Bronchial epithelial cell (primary cell): Measurements from ENCODE around the gene CCL27. TPM values are rescaled to one million over a fixed set of nuclear protein-coding genes. Genes with fewer than 3 reads are reported as not detected.

Source experiments
- DNase-seq: peaks from one replicate; pipeline ENCODE4 v3.0.0-alpha.2; 2010; ENCODE audit warnings: low read depth
- FAIRE-seq: peaks from 2 replicates; lab custom pipeline; 2011; peaks lifted over from hg19 to GRCh38; lab: Jason Lieb, UNC
- H3K27me3 ChIP-seq: 2 replicates; pipeline ENCODE4 v1.5.1; 2011; ENCODE audit warnings: low read length; ENCODE audit not compliant: control insufficient read depth, insufficient read depth
- H3K36me3 ChIP-seq: 2 replicates; pipeline ENCODE4 v1.5.1; 2011; ENCODE audit warnings: low read length; ENCODE audit not compliant: control insufficient read depth, insufficient read depth
- H3K4me3 ChIP-seq: 2 replicates; pipeline ENCODE4 v1.5.1; 2011; ENCODE audit warnings: mild to moderate bottlenecking, low read depth, low read length, control low read depth
- total RNA-seq: library from RNA; depleted of rRNA; stranded (reverse); fragments of >200 nt; gene quantifications from 2 replicates; pipeline ENCODE4 v1.2.1, GENCODE V29; 2014
- TF ChIP-seq, protein P1 (sequence below): IDR thresholded peaks from 2 replicates; pipeline ENCODE4 v1.5.1; 2011; ENCODE audit warnings: mild to moderate bottlenecking, moderate library complexity, low read length, control low read depth, inconsistent platforms; ENCODE audit not compliant: insufficient read depth, severe bottlenecking

The CCL27 gene
- total RNA-seq, 1 donor from 2014 or later, result 0.26 TPM

DNA sequence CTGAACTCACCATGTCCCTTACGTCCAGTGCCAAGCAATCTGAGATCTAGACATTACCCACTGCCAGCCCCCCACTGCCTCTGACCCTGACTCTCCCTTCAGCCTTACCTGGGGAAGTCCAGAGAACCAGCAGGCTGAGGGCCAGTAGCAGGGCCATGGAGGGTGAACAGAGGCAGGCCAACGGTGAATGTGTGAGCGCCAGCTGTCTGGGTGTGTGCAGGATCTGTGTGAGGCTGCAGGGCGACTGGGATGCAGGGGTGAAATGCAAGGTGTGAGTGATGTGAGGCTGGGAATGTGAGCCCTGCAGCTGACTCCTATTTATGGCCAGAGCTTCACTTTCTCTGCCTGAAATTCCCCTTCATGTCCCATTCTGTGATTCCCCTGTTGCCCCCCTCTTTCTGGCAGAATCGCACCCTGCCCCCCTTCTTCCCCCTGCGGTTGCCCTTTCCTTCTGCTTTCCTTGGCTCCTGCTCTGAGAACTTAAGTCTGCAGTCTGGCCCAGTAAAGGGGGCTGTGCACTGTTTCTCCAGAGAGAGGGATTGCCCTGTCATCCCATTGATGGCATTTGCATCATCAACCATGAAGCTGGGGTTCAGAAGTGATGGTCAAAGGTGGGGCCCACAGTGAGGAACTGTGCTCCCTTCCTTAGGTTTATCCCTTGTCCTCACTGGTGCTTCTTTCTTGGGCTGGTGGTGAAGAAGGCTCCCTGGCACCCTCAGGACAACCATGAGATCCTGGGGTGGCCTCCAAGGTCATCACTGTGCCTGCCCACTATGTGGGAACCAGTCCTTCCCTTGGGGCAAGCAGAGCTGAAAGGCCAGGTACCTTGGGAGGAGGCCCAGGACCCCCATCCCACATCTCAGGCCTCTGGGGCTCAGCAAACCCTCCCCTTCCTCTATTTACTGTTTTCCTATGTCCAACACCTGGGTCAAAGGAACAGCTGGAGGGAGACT is 28.8 kb upstream of the CCL27 start, which contains the start of gene CCL19:
Gene CCL19 (minus strand): TSS at position 294 of the 953 bp plus-strand sequence. CDS start 137 bp downstream, at position 157.
- Histone ChIP-seq H3K4me3 (no peak within 1 kb of the TSS), H3K27me3 (no peaks in the 10 kb centered on the region), H3K36me3 (no peaks in the 10 kb centered on the region)
- no peak for FAIRE-seq
- TF ChIP-seq, protein P1, sequence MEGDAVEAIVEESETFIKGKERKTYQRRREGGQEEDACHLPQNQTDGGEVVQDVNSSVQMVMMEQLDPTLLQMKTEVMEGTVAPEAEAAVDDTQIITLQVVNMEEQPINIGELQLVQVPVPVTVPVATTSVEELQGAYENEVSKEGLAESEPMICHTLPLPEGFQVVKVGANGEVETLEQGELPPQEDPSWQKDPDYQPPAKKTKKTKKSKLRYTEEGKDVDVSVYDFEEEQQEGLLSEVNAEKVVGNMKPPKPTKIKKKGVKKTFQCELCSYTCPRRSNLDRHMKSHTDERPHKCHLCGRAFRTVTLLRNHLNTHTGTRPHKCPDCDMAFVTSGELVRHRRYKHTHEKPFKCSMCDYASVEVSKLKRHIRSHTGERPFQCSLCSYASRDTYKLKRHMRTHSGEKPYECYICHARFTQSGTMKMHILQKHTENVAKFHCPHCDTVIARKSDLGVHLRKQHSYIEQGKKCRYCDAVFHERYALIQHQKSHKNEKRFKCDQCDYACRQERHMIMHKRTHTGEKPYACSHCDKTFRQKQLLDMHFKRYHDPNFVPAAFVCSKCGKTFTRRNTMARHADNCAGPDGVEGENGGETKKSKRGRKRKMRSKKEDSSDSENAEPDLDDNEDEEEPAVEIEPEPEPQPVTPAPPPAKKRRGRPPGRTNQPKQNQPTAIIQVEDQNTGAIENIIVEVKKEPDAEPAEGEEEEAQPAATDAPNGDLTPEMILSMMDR, result no peak
- DNase-seq, result no peak

DNA sequence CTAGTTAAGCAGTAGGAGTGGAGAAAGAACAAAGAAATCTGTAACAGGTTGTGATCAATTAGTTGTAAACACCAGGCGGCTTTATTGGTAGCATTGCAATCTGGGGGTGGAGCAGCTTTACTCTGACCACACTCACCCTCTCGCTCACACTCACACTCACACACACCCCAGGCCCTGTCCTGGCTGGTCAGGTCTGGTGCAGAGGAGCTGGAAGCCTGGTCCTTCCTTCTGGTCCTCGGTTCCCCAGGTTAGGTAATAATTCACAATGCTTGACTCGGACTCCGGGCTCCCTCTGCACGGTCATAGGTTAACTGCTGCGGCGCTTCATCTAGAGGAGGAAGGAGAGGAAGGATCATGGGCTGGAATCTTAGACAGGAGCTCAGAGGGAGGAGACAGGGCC is 27.1 kb upstream of the CCL27 start:
- H3K27me3 ChIP-seq, result no peaks in the 10 kb centered on the region
- DNase-seq, result no peak
- TF ChIP-seq, protein P1, result no peak
- H3K36me3 ChIP-seq, result no peaks in the 10 kb centered on the region
- no peak for FAIRE-seq
- H3K4me3 ChIP-seq, result no peak overlapping the region

DNA sequence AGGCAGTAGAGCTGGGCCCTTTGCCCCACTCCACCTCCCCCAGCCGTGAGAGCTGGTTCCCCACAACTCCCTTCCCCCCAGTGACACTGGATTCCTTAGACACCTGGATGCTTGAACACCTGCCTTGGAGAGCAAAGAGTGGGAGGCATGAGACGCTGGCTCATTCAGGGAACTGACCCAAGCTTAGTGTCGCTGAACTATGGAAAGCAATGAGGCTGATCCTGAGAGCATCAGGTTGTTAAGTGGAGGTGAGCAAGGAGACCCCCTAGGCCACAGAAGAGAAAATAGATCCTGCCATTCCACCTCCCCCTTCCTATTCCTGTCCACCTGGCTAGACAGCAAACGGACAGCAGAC is 26.6 kb upstream of the CCL27 start:
- no peak overlapping the region for H3K4me3 ChIP-seq

DNA sequence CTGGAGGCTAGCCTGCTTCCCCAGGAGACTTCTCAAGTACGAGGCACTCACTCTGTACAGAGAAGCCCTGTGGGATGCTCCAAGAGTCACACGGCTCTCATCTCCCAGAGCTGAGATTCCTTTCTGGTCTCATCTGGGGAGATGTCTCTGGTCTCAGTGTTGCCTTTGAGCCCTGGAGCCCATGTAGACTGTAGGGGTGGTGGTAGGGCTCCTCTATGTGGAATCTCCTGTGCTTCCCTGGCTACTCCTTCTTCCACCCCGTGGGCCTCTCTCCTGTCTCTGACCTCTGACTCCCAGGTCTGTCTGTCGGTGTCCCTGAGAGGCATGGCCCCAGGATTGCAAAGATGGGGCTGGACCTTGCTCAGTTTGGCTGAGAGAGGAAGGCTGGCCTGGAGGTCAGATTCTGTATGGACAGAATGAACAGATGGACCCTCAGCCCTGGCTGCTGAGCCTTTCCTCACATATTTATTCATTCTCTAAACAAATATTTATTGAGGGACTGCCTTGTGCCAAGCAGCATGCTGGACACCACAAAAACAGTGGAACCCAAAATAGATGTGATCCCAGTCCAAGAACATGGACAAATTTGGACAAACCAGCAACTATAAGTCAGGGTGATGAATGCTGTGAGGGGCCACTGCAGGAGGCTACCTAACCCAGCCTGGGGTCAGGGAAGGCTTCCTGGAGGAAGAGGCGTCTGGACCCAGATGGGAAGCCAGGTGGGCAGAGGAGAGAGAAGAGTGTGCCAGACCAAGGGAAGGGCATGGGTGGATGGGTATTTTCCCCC is 26.1 kb upstream of the CCL27 start:
- Histone ChIP-seq H3K36me3 (no peaks in the 10 kb centered on the region), H3K4me3 (no peak overlapping the region), H3K27me3 (no peaks in the 10 kb centered on the region)
- FAIRE-seq (peak; percentile 86), DNase-seq (no peak)
- TF ChIP-seq, protein P1, result no peak

More for the DNA sequence above, 26.6 kb upstream of the CCL27 start:
- DNase-seq (no peak), FAIRE-seq (peak; percentile 55)
- H3K27me3 ChIP-seq, result no peaks in the 10 kb centered on the region
- TF ChIP-seq, protein P1, result no peak
- H3K36me3 ChIP-seq, result no peaks in the 10 kb centered on the region

DNA sequence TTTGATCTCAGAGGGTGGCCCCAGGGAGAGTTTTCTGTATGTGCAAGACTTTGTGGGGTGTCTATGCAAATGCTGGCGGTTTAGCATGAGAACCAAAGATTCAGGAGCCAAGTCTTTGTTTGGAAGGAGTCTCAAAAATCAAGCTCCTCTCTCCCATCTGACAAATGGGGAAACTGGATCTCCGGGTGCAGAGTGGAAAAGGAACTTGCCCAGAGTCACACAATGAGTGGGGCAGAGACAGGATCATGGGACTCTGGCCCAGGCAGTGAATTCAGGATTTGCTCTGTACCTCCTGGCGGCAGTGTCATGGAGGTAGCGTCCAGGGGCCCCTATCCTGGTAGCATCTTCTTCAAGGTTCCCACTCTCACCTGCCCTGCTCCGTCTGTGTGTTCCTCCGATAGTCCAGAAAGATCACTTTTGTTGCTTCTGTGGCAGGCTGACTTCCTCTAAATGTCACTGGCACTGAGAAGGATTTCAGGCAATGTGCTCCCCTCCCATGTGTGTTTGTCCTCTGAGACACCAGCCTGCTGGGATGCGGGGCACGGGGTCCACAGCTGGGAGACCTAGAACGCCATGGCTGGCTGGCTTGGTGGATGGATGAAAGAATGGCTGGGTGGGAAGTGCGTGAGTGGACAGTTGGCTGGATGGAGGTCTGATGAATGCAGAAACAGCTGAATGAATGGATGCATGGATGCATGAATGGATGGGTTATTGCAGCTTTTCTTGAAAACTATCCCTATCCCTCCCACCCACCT is 25.0 kb upstream of the CCL27 start:
- DNase-seq, result no peak
- TF ChIP-seq, protein P1, result no peak
- Histone ChIP-seq H3K36me3 (no peaks in the 10 kb centered on the region), H3K4me3 (no peak overlapping the region), H3K27me3 (no peaks in the 10 kb centered on the region)
- peak; percentile 47 for FAIRE-seq
